ENCODE data around the gene TRABD2A. TPM values are rescaled to one million over a fixed set of nuclear protein-coding genes. Genes with fewer than 3 reads are reported as not detected.

The TRABD2A gene
- total and polyA plus RNA-seq, 9 donors = 12.2 to 71.0 (median 33.3) TPM

DNA sequence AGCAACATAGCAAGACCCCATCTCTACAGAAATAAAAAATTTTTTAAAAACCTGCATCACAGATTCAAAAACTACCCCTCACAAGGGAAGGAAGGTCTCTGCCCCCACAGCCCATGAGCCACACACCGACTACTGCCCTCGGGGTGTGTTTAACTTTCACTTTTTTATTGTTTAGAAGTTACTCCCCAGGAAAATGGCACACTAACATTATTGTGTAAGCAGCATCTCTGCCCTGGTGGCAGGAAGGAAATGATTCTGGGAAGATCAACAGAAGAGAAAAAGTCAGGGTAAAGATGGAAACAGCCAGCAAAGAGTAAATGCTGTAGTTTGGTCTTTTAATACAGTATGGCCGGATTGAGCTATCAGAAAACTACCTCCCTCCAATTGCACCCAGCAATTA, 21.9 kb downstream of the TRABD2A start:
- Histone ChIP-seq H3K27me3 (no peaks in the 10 kb centered on the region), H3K4me3 (no peak overlapping the region), H3K27ac (no peak overlapping the region), H3K9me3 (no peaks in the 10 kb centered on the region), H3K36me3 (no peaks in the 10 kb centered on the region), H3K4me1 (ENCODE audit: insufficient read depth) (no peaks in the 10 kb centered on the region)
- TF ChIP-seq EP300 (IDR thresholded peaks at IDR 0.05) = no peak
- TF ChIP-seq, protein P1, sequence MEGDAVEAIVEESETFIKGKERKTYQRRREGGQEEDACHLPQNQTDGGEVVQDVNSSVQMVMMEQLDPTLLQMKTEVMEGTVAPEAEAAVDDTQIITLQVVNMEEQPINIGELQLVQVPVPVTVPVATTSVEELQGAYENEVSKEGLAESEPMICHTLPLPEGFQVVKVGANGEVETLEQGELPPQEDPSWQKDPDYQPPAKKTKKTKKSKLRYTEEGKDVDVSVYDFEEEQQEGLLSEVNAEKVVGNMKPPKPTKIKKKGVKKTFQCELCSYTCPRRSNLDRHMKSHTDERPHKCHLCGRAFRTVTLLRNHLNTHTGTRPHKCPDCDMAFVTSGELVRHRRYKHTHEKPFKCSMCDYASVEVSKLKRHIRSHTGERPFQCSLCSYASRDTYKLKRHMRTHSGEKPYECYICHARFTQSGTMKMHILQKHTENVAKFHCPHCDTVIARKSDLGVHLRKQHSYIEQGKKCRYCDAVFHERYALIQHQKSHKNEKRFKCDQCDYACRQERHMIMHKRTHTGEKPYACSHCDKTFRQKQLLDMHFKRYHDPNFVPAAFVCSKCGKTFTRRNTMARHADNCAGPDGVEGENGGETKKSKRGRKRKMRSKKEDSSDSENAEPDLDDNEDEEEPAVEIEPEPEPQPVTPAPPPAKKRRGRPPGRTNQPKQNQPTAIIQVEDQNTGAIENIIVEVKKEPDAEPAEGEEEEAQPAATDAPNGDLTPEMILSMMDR (IDR thresholded peaks at IDR 0.05) = no peak
- TF ChIP-seq POLR2A (IDR thresholded peaks at IDR 0.05) = no peak
- intact Hi-C loops (cut with DNase I) = no loop called here
- 76 to 78% (median 77%) methylated on average over 3 of the region's 3 CpGs for WGBS, 3 donors
- no peak for DNase-seq

DNA sequence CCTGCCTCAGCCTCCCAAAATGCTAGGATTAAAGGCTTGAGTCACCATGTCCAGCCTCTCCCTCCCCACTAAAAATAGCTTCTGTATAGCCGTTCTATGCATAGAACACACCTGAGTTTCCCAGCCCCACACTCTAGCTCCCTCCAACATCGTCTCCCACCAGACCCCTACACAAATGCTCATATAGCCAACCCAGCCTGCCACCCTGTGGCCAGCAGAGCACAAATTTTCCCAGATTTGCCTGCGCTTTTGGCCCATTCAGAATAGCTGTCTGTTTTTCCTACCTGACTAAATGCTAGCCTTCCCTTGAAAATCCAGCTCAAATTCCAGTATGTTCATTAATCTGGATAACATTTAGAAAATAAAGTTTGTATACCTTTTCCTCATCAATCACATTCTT, 22.8 kb downstream of the TRABD2A start:
- Histone ChIP-seq H3K4me1 (ENCODE audit: insufficient read depth) (no peaks in the 10 kb centered on the region), H3K36me3 (no peaks in the 10 kb centered on the region), H3K27ac (no peak overlapping the region), H3K9me3 (no peaks in the 10 kb centered on the region), H3K4me3 (no peak overlapping the region), H3K27me3 (no peaks in the 10 kb centered on the region)
- TF ChIP-seq, protein P1 (IDR thresholded peaks at IDR 0.05) = no peak
- TF ChIP-seq POLR2A (IDR thresholded peaks at IDR 0.05) = no peak
- no peak for TF ChIP-seq EP300 (IDR thresholded peaks at IDR 0.05)
- DNase-seq = no peak
- WGBS, 3 donors = 86 to 96% (median 91%) methylated on average over 3 of the region's 3 CpGs
- intact Hi-C loops (cut with DNase I) = no loop called here

DNA sequence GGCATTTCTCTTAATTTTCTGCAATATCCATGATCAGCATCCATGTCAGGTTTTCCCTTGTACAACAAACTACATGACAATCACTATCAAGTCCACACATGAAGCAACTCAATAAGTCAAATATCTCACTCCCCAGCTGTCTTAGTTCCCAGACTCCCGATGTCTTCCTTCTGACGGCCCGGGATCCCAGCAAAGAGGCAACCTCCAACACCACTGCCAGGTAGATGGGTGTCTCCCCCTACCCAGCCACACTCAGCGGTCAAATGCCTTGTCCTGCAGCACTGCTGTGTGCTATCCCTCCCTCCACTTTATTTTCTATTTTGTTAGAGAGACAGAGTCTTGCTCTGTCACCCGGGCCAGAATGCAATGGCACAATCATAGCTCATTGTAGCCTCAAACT, 23.3 kb downstream of the TRABD2A start:
- TF ChIP-seq, protein P1 (IDR thresholded peaks at IDR 0.05) = no peak
- TF ChIP-seq EP300 (IDR thresholded peaks at IDR 0.05) = no peak
- no peak for TF ChIP-seq POLR2A (IDR thresholded peaks at IDR 0.05)
- DNase-seq = no peak
- Histone ChIP-seq H3K9me3 (no peaks in the 10 kb centered on the region), H3K27ac (no peak overlapping the region), H3K4me3 (no peak overlapping the region), H3K4me1 (ENCODE audit: insufficient read depth) (no peaks in the 10 kb centered on the region), H3K27me3 (no peaks in the 10 kb centered on the region), H3K36me3 (no peaks in the 10 kb centered on the region)
- intact Hi-C loops (cut with DNase I) = no loop called here
- 94 to 97% (median 94%) methylated on average over 5 of the region's 5 CpGs for WGBS, 3 donors

DNA sequence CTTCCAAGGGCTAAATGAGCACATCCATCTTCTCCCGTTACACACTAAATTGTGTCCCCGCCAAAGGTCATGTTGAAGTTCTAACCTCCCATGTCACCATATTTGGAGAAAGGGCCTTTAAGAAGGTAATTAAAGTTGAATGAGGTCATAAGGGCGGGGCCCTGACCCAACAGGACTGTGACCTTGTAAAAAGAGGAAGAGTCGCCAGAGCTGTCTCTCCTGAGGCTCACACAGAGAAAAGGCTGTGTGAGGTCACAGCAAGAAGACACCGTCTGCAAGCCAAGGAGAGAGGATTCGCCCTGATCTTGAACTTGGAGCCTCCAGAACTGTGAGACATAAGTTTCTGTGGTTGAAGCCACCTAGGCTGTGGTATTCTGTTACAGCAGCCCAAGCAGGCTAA, 24.1 kb downstream of the TRABD2A start:
- Histone ChIP-seq H3K36me3 (no peaks in the 10 kb centered on the region), H3K4me3 (no peak overlapping the region), H3K9me3 (no peaks in the 10 kb centered on the region), H3K4me1 (ENCODE audit: insufficient read depth) (no peaks in the 10 kb centered on the region), H3K27ac (no peak overlapping the region), H3K27me3 (no peaks in the 10 kb centered on the region)
- intact Hi-C loops (cut with DNase I) = no loop called here
- WGBS, 3 donors = 82 to 96% (median 90%) methylated on average over 6 of the region's 6 CpGs
- TF ChIP-seq, protein P1 (IDR thresholded peaks at IDR 0.05) = no peak
- no peak for TF ChIP-seq EP300 (IDR thresholded peaks at IDR 0.05)
- TF ChIP-seq POLR2A (IDR thresholded peaks at IDR 0.05) = no peak
- no peak for DNase-seq

DNA sequence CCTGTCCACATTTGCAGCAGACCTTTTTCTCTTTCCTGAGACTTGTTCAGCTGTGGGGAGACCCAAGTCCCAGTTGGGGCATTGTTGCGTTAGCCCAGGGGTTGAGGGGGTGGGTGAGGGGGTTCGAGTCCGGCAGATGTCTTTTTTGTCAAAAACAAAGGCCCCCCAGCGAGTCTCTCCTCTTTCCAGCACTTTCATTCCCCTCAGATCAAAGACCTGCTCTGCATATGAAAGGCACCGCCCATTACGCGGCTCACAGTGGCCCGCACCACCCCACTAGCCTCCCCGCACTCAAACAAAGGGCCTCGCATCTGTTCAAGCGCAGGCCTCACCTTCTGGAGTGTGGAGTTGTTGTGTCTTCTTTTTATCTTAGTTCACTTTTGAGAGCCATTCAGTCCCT, 25.2 kb downstream of the TRABD2A start:
- intact Hi-C loops (cut with DNase I) = no loop called here
- TF ChIP-seq EP300 (IDR thresholded peaks at IDR 0.05) = no peak
- TF ChIP-seq, protein P1 (IDR thresholded peaks at IDR 0.05) = no peak
- H3K36me3 ChIP-seq = no peaks in the 10 kb centered on the region
- no peak for DNase-seq
- H3K27me3 ChIP-seq = no peaks in the 10 kb centered on the region
- no peak overlapping the region for H3K27ac ChIP-seq
- no peak overlapping the region for H3K4me3 ChIP-seq
- no peaks in the 10 kb centered on the region for H3K9me3 ChIP-seq
- H3K4me1 ChIP-seq (ENCODE audit: insufficient read depth) = no peaks in the 10 kb centered on the region
- 56 to 76% (median 69%) methylated on average over 11 of the region's 11 CpGs for WGBS, 3 donors
